ES-I3 (cell line): ENCODE data around the gene NSD2.

ENCODE experiments used
- H3K36me3 ChIP-seq: 2 replicates; pipeline ENCODE4 v1.6.1; 2013; ENCODE audit warnings: mild to moderate bottlenecking, low read length, control low read depth, moderate library complexity; ENCODE audit not compliant: insufficient read depth
- H3K4me1 ChIP-seq: 2 replicates; pipeline ENCODE4 v1.6.1; 2013; ENCODE audit warnings: mild to moderate bottlenecking, control low read depth, low read length; ENCODE audit not compliant: insufficient read depth
- H3K9ac ChIP-seq: 2 replicates; pipeline ENCODE4 v1.6.1; 2013; ENCODE audit warnings: low read depth, mild to moderate bottlenecking, low read length, moderate library complexity
- H3K9me3 ChIP-seq: 2 replicates; pipeline ENCODE4 v1.6.1; 2013; ENCODE audit warnings: mild to moderate bottlenecking, low read length, moderate library complexity; ENCODE audit not compliant: control insufficient read depth, insufficient read depth

NSD2 gene

GRCh38 chr4:1985780-1986577 is 114.8 kb downstream of the NSD2 start:
- no peaks in the 10 kb centered on the region; the same call in 1 of the 2 replicates for H3K4me1 ChIP-seq
- H3K9me3 ChIP-seq: no peaks in the 10 kb centered on the region
- no peak overlapping the region for H3K9ac ChIP-seq
- H3K36me3 ChIP-seq: peaks cover 10% of the 10 kb centered on the region

GRCh38 chr4:1986578-1987210 is 115.5 kb downstream of the NSD2 start:
- H3K9me3 ChIP-seq: no peaks in the 10 kb centered on the region
- H3K36me3 ChIP-seq: peaks cover 10% of the 10 kb centered on the region
- H3K4me1 ChIP-seq: no peaks in the 10 kb centered on the region
- H3K9ac ChIP-seq: no peak overlapping the region

- no peaks in the 10 kb centered on the region; the same call in 1 of the 2 replicates for H3K4me1 ChIP-seq
- H3K9me3 ChIP-seq: no peaks in the 10 kb centered on the region
- no peak overlapping the region for H3K9ac ChIP-seq
- H3K36me3 ChIP-seq: peaks cover 10% of the 10 kb centered on the region
These were observed 116.1 kb downstream of the NSD2 start for GRCh38 chr4:1987296-1987695.

GRCh38 chr4:1987721-1988326 is 116.6 kb downstream of the NSD2 start:
- Histone ChIP-seq H3K9me3 (no peaks in the 10 kb centered on the region), H3K9ac (no peak overlapping the region), H3K4me1 (no peaks in the 10 kb centered on the region; the same call in 1 of the 2 replicates), H3K36me3 (peaks cover 10% of the 10 kb centered on the region)

GRCh38 chr4:1988327-1988724 is 117.1 kb downstream of the NSD2 start:
- Histone ChIP-seq H3K36me3 (peaks cover 10% of the 10 kb centered on the region), H3K4me1 (no peaks in the 10 kb centered on the region; the same call in 1 of the 2 replicates), H3K9ac (no peak overlapping the region), H3K9me3 (no peaks in the 10 kb centered on the region)

GRCh38 chr4:1989533-1990347 is 118.5 kb downstream of the NSD2 start:
- Histone ChIP-seq H3K9ac (no peak overlapping the region), H3K4me1 (no peaks in the 10 kb centered on the region; the same call in 1 of the 2 replicates), H3K36me3 (peaks cover 5% of the 10 kb centered on the region; the same call in 1 of the 2 replicates), H3K9me3 (0 out of 2 replicates have a peak, but pooled peaks cover under 1% of the 10 kb centered on the region)

- peaks cover 5% of the 10 kb centered on the region; the same call in 1 of the 2 replicates for H3K36me3 ChIP-seq
- no peaks in the 10 kb centered on the region; the same call in 1 of the 2 replicates for H3K4me1 ChIP-seq
- peaks cover 2% of the 10 kb centered on the region; the same call in 1 of the 2 replicates for H3K9me3 ChIP-seq
- no peak overlapping the region for H3K9ac ChIP-seq
These were observed 119.1 kb downstream of the NSD2 start for GRCh38 chr4:1990348-1990645.

- H3K36me3 ChIP-seq: peaks cover 5% of the 10 kb centered on the region; the same call in 1 of the 2 replicates
- peaks cover 2% of the 10 kb centered on the region; the same call in 1 of the 2 replicates for H3K9me3 ChIP-seq
- no peaks in the 10 kb centered on the region; the same call in 1 of the 2 replicates for H3K4me1 ChIP-seq
- H3K9ac ChIP-seq: no peak overlapping the region
These were observed 119.5 kb downstream of the NSD2 start for GRCh38 chr4:1990676-1991075.

- no peaks in the 10 kb centered on the region; the same call in 1 of the 2 replicates for H3K4me1 ChIP-seq
- no peak overlapping the region for H3K9ac ChIP-seq
- H3K9me3 ChIP-seq: peaks cover 2% of the 10 kb centered on the region; the same call in 1 of the 2 replicates
- H3K36me3 ChIP-seq: peaks cover 5% of the 10 kb centered on the region; the same call in 1 of the 2 replicates
These were observed 119.9 kb downstream of the NSD2 start for GRCh38 chr4:1991087-1991486.

- peaks cover 5% of the 10 kb centered on the region; the same call in 1 of the 2 replicates for H3K36me3 ChIP-seq
- H3K9ac ChIP-seq: no peak overlapping the region
- no peaks in the 10 kb centered on the region; the same call in 1 of the 2 replicates for H3K4me1 ChIP-seq
- H3K9me3 ChIP-seq: peaks cover 2% of the 10 kb centered on the region; the same call in 1 of the 2 replicates
These were observed 120.6 kb downstream of the NSD2 start for GRCh38 chr4:1991596-1992434.

- peaks cover 2% of the 10 kb centered on the region; the same call in 1 of the 2 replicates for H3K9me3 ChIP-seq
- no peak overlapping the region; the same call in 1 of the 2 replicates for H3K9ac ChIP-seq
These were observed 121.4 kb downstream of the NSD2 start for GRCh38 chr4:1992468-1993168.

GRCh38 chr4:1993169-1993516 is 122.0 kb downstream of the NSD2 start:
- Histone ChIP-seq H3K9me3 (peaks cover 2% of the 10 kb centered on the region; the same call in 1 of the 2 replicates), H3K9ac (no peak overlapping the region; the same call in 1 of the 2 replicates), H3K36me3 (peaks cover 5% of the 10 kb centered on the region; the same call in 1 of the 2 replicates), H3K4me1 (no peaks in the 10 kb centered on the region; the same call in 1 of the 2 replicates)

More at GRCh38 chr4:1992468-1993168, 121.4 kb downstream of the NSD2 start:
- peaks cover 5% of the 10 kb centered on the region; the same call in 1 of the 2 replicates for H3K36me3 ChIP-seq
- H3K4me1 ChIP-seq: no peaks in the 10 kb centered on the region; the same call in 1 of the 2 replicates
